ENCODE results near the gene ZDHHC14.

ZDHHC14 gene

DNA sequence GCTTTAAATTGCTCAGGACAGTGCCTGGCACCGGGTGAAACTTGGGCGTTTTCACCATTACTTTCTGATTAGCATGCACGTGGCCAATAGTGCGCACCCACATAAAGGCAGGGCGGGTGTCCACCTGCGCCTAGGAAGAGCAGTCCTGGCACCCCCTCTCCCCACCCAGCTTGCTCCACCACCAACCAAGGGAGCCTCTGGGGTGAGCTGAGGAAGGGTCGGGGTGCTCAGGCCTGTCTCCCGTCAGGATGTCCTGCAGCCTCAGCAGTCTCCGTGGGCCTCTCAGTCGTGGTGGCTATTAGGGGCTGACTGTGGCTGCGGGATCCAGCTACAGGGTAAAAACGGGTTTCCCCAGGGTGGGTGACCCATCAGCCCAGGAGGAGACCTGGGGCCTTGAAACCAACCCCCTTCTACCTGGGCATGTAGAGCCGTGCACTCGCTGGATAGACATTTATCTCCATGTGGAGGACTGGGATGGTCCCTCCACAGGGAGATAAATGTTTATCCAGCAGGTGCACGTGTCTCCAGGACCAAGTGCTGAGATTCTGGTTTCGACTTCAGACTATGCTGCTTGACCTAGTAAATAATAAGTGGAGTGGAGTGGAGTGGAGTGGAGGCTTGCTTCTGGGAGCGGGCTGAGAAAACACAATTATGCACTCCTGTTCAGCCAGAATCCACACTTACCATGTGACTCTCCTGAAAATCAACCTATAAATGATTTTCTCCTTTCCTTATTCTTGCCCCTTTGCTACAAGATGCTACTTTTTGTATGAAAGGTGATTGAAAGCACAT, 91.1 kb downstream of the ZDHHC14 start:
- no peak for DNase-seq
- no peak overlapping the region for H3K27ac ChIP-seq

GRCh38 chr6:157476797-157477196, 95.8 kb downstream of the ZDHHC14 start:
- Histone ChIP-seq H3K4me3 (ENCODE audit: low read depth, low read length) (no peak overlapping the region), H3K27me3 (ENCODE audit: insufficient read depth, low read depth, severe bottlenecking) (no peaks in the 10 kb centered on the region), H3K36me3 (no peaks in the 10 kb centered on the region), H3K9me3 (ENCODE audit: severe bottlenecking) (no peaks in the 10 kb centered on the region), H3K27ac (no peak overlapping the region)
- no peak for TF ChIP-seq CTCF (IDR thresholded peaks at IDR 0.05; ENCODE audit: low read depth, low read length)
- DNase-seq, result no peak

More for the DNA sequence above, 91.1 kb downstream of the ZDHHC14 start:
- Histone ChIP-seq H3K27me3 (ENCODE audit: insufficient read depth, low read depth, severe bottlenecking) (no peaks in the 10 kb centered on the region), H3K36me3 (no peaks in the 10 kb centered on the region), H3K9me3 (ENCODE audit: severe bottlenecking) (no peaks in the 10 kb centered on the region), H3K4me3 (ENCODE audit: low read depth, low read length) (no peak overlapping the region)
- no peak for TF ChIP-seq CTCF (IDR thresholded peaks at IDR 0.05; ENCODE audit: low read depth, low read length)

DNA sequence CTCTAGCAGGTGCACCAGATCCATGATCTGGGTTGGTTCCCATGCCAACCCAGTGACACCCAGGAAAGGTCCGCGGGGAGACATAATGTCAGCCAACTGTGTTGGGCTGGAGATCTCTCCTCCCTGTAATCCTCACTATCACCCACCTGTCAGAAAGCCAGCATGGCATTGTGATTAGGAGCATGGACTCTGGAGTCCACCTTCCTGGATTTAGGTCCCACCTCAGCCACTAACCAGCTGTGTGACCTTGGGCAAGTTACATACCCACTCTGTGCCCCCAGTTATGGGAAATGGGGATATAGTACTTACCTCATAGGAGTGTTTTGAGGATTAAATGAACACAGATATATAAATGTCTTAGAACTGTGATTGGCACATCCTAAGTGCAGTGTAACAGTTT, 97.9 kb downstream of the ZDHHC14 start:
- no peaks in the 10 kb centered on the region for H3K9me3 ChIP-seq (ENCODE audit: severe bottlenecking)
- no peaks in the 10 kb centered on the region for H3K36me3 ChIP-seq
- no peak overlapping the region for H3K4me3 ChIP-seq (ENCODE audit: low read depth, low read length)
- no peak overlapping the region for H3K27ac ChIP-seq
- no peak for TF ChIP-seq CTCF (IDR thresholded peaks at IDR 0.05; ENCODE audit: low read depth, low read length)
- no peak for DNase-seq
- H3K27me3 ChIP-seq (ENCODE audit: insufficient read depth, low read depth, severe bottlenecking), result no peaks in the 10 kb centered on the region

GRCh38 chr6:157479464-157480303, 98.7 kb downstream of the ZDHHC14 start:
- Histone ChIP-seq H3K9me3 (ENCODE audit: severe bottlenecking) (no peaks in the 10 kb centered on the region), H3K36me3 (no peaks in the 10 kb centered on the region), H3K4me3 (ENCODE audit: low read depth, low read length) (no peak overlapping the region), H3K27me3 (ENCODE audit: insufficient read depth, low read depth, severe bottlenecking) (no peaks in the 10 kb centered on the region), H3K27ac (no peak overlapping the region)
- DNase-seq, result no peak
- no peak for TF ChIP-seq CTCF (IDR thresholded peaks at IDR 0.05; ENCODE audit: low read depth, low read length)

- no peak for DNase-seq
- Histone ChIP-seq H3K4me3 (ENCODE audit: low read depth, low read length) (no peak overlapping the region), H3K27me3 (ENCODE audit: insufficient read depth, low read depth, severe bottlenecking) (no peaks in the 10 kb centered on the region), H3K36me3 (no peaks in the 10 kb centered on the region), H3K9me3 (ENCODE audit: severe bottlenecking) (no peaks in the 10 kb centered on the region), H3K27ac (no peak overlapping the region)
- no peak for TF ChIP-seq CTCF (IDR thresholded peaks at IDR 0.05; ENCODE audit: low read depth, low read length)
These were observed 100.3 kb downstream of the ZDHHC14 start for GRCh38 chr6:157481189-157481864.
